Kidney glomerular epithelial cell (primary cell): ENCODE measurements around the gene POLR3H.
A peak's percentile ranks its signal among the peaks of the same experiment; 100 is the strongest.
"Not testable (repeated sequence)": the region's sequence is repeated elsewhere in the genome, so short reads cannot be mapped to it uniquely, and the experiment has no call there.

Source experiments
- DNase-seq: peaks from one replicate; lab custom pipeline; 2025; lab: John Stamatoyannopoulos, UW

The POLR3H gene

GRCh38 chr22:41564563-41564962 lies 20.3 kb upstream of the POLR3H start:
- DNase-seq: no peak

DNA sequence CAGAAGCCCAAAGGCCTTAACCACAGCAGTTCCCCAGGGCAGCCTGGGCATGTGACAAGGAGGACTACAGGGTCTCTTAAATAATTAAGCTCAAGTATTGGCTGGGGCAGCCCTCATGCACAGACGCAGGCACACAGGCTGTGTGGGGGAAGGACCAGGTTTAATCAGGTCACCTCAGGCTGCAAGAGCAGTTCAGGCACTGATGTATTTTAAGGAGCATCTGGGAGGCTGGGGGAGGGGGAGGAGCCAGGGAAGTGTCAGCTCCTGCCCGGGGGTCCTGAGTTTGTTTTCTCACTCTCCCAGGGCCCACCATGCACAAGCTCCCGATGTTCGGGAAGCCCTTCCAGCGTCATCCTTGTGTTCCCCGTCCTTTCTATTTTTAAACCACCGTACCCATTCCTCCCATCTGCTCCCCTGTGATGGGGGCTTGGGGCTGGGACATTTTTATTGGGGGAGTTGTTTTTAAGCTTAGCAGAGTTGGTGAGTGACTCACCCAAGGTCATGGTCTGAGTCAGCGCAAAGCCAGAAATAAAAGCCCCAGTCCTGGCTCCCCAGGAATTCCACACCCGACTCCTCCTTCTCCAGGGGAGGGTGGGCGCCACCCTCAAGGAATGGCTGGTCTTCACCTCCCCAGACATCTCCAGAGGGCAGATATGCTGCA lies 18.9 kb upstream of the POLR3H start:
- DNase-seq: peak; percentile 73

DNA sequence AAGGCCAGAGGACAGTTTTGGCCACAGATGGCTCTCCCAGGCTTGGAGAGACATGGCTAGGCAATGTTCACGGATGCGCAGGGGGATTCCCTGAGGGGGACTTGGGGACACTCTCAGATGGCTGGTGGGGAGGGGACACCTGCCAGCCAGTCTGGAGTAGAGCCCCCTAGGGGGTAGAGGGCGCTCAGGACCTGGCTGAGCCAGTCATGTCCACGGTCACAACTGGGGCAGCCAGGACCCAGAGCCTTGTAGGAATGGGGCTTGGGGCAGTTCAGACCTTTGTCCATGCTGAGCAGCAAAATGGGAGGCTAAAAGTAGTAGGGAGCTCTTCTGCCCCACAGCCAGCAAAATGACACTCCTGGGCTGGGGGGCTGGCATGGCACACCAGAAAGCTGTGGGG lies 18.2 kb upstream of the POLR3H start:
- DNase-seq: no peak

DNA sequence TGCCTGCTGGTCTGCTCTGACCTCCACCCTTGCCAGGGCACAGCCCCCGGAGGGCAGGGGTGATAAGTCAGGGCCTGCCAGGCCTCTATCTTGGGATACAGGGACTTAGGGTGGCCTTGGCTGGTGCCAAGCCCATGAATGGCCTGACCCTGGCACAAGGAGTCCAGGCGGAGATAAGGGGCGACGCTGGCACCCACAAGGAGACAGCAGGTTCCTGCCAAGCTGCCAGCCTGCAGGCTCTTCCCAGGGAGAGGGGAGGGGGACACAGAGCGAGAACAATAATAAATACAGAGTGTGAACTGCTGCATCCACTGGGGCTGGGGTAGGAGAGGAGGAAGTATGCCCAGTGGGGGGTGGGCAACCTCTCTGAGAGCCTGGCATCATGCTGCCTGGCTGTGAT lies 17.5 kb upstream of the POLR3H start:
- DNase-seq: no peak

GRCh38 chr22:41561335-41561734 lies 17.1 kb upstream of the POLR3H start:
- peak; percentile 28 for DNase-seq

DNA sequence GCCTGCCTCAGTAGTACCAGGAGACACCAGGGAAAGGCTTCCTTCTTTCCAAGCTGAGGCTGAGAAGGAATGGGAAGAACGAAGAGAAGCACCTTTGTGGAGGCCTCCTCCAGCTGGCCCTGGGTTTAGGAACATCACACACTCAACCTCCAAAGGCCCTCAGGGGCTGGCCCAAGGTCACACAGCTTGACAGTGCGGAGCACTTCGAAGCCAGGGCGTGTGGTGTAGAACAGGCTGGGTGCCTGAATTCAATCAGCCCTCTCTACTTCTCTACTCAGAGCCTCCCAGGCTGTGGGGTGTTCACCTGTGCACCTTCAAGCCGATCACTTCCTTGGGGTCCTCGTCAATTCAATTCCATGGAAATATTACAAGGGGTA lies 15.8 kb upstream of the POLR3H start:
- DNase-seq: no peak

DNA sequence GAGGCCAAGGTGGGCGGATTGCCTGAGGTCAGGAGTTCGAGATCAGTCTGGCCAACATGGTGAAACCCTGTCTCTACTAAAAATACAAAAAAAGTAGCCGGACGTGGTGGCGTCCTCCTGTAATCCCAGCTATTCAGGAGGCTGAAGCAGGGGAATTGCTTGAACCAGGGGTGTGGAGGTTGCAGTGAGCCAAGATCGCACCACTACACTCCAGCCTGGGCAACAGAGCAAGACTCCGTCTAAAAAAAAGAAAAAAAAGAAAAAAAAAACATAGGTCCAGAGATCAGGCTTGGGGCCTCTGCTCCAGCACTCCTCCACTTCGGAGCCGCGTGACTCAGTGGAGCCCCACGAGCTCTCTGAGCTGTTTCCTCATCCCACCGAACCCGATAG lies 14.0 kb upstream of the POLR3H start:
- not testable (repeated sequence) for DNase-seq

- DNase-seq: peak; percentile 46
Observed at GRCh38 chr22:41557401-41558240, 13.4 kb upstream of the POLR3H start.

DNA sequence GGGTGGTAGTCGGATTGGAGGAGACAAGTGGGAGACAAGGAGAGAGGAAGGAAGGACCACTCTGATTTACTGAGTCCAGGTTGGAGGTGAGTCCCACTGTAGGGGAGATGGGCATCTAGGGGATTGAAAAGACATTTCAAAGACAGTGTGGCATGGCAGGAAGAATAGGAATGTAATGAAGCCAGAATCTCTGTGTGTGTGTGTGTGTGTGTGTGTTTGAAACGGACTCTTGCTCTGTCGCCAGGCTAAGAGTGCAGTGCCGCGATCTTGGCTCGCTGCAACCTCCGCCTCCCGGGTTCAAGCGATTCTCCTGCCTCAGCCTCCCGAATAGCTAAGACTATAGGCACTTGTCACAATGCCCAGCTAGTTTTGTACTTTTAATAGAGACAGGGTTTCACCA lies 12.3 kb upstream of the POLR3H start:
- no peak for DNase-seq

DNA sequence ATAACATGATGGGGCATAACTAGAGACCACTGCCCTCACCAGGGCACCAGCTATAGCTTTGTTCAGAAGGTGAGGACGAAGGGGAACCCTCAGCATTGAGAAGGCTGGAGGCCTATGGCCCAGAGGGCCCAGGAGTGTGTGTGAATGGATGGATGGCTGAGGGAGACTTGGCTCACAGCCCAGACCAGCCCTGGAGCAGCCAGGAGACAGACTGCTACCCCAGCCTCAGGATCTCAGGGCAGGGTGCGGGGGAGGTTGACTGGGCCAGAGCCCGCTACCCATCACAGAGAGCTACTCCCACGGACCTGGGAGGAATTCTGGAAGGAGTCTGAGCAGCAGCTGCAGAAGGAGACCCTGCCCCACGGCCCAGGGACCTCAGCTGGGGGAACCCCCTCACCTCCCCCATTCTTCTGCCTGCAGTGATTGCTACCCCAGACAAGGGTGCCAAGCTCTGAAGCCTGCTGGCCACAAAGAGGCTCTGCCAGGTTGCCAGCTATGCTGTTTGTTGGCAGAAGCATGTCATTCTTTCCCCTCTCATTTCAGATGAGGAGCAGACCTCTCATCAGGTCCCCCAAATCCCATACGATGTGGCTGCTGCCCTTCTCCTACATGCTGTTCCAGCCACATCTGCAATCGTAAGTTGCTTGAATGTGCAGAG lies 11.2 kb upstream of the POLR3H start:
- no peak for DNase-seq

- DNase-seq: no peak
Observed at GRCh38 chr22:41551877-41552582, 7.8 kb upstream of the POLR3H start.

DNA sequence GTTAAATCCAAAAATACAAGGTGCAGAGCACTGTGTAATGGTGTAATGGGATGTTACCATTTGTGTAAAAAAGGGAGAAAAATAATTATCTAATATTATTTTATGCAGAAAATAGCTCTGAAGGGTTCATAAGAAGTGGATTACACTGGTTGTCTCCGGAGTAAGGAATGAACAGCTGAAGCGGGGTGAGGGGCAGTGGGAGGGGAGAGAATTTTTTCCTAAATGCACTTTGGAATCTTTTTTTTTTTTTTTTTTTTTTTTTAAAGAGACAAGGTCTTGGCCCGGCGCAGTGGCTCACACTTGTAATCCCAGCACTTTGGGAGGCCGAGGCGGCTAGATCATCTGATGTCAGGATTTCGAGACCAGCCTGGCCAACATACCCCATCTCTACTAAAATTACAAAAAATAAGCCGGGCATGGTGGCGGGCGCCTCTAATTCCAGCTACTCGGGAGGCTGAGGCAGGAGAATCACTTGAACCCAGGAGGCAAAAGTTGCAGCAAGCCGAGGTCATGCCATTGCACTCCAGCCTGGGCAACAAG lies 6.8 kb upstream of the POLR3H start:
- DNase-seq: no peak

DNA sequence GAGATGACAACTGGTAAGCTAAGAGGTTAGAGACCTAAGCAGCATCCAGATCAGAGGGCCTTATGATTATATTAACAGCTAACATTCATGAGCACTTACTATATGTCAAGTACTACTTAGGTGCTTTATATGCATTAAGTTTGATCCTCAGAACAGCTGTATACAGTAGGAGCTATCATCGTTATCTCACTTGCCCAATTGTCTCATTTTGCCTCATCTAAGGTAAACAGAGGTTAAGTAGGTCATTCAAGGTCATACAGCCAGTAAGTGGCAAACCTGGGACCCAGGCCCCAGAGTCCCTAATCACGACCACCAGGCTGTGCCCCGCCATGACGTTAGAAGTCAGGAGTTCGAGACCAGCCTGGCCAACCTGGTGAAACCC lies 4.6 kb upstream of the POLR3H start:
- no peak for DNase-seq

DNA sequence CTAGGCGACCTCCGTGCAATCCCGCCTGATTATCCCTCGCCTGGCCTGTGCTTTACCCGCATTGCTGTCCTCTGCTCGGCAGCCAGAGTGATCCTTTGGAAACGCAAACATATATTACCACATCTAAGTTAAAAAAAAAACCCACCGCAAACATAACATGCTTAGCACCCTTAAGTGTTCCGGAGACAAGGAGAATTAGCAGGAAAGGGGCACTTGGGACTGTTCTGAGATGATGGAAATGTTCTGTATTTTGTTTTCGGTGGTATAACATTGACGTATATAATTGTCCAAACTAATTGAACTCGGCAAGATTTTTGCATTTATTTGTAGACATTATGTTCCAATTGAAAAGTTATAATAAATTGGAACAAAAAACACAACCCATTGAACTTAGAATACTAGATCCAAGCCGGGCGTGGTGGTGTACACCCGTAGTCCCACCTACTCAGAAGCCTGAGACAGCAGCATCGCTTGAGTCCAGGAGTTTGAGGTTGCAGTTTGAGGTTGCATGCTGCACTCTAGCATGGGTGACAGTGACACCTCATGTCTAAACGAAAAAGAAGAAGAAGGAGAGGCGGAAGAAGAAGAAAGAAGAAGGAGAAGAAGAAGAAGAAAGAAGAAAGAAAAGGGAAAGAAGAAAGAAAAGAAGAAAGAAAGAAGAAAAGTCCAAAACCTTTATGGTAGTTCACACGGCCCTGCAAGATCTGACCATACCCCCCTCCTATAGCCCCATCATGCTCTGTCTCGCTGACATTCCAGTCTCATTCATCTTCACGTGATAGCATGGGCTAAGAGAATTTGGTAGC lies 604 bp upstream of the POLR3H start:
- no peak for DNase-seq

DNA sequence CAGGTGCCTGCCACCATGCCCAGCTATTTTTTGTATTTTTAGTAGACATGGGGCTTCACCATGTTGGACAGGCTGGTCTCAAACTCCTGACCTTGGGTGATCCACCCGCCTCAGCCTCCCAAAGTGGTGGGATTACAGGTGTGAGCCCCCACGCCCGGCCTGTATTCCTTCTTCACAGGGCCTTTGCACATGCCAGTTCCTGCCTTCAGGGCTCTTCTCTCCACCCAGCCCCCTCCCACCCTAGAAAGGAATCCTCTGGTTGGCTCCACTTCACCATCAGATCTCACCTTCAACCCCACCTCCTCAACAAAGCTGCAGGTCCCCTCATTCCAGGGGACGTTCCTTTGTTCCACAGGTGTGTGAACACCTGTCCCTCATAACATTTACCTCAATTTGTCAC lies 2.0 kb downstream of the POLR3H start:
- no peak for DNase-seq

GRCh38 chr22:41541484-41541883 lies 2.8 kb downstream of the POLR3H start:
- no peak for DNase-seq

DNA sequence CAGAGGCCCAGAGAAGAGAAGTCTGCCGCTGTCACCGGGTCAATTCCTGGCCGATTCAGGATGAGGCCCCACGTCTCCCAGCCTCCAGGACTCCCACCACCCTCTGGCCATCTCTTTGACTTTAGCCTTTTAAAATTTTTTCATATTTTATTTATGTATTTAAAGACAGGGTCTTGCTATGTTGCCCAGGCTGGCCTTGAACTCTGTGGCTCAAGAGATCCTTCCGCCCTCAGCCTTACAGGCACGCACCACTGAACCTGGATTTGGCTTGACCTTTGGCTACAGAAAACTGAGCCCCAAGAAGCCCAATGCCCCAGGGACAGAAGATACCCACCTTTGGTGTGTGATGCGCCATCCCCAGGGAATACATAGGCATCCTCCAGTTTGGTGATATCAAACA lies 3.9 kb downstream of the POLR3H start:
- DNase-seq: no peak

DNA sequence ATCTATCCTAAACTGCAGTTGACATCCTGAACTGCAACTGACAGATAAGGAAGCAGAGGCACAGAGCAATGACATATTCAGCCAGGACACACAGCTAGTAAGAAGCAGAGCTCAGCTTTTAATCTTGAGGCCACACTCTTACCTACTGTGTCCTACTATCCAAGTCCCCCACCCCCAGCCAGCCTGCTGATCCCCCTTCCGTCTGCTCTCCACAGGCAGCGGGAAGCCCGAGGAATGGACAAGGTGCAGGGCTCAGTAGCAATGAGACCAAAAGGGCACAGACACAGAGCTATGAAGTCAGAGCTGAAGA lies 4.3 kb downstream of the POLR3H start:
- DNase-seq: no peak

DNA sequence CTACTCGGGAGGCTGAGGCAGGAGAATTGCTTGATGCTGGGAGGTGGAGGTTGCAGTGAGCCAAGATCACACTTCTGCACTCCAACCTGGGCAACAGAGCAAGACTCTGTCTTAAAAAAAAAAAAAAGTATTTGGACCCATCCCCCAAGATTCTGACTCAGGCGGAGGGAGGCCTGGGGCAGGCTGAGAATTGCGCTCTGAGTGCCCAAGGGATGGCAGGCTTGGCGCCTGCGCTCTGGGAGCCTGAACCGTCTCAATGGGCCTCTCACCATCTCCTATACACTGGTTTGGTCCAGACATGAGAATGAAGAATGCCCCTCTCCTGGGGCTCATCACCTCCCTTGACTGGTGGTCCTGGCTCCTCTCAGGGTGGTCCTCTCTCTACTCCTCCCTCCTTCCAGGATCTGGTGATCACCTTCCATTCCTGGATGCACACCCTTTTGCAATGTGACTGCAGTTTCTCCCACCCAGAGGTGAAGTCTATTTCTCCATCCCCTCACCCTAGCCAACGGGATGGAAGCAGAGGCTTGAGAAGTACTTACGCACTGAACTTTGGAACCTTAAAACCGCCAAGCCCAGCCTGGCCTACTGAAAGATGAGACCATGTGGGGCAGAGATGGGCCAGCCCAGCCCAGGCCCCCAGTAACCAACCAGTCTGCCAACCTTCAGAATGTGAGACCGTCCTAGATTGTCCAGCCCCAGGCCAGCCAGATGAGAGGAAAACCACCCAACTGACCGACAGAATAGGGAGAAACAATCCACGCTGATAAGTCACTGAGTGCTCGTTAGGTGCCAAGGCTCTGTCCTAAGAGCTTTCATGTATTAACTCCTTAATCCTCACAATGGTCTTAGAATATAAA lies 4.9 kb downstream of the POLR3H start:
- DNase-seq: no peak

DNA sequence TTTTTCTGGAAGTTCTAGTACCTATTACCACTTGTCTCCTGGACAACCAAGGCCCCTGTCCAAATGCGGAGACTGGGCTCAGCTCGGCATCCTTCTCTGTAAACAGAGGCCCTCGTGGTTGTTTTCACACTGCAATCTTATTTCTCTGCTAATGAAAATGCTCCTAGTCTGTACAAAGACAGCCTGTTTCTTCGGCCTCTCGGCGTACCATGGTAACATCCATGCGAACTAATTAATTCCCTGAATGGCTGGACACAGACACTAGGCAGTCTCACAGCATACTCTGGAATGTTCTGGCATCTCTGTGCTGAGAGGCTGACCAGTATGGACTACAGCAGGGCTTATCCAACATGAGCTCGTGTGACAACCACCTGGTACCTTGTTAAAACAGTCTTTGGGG lies 5.7 kb downstream of the POLR3H start:
- DNase-seq: no peak

DNA sequence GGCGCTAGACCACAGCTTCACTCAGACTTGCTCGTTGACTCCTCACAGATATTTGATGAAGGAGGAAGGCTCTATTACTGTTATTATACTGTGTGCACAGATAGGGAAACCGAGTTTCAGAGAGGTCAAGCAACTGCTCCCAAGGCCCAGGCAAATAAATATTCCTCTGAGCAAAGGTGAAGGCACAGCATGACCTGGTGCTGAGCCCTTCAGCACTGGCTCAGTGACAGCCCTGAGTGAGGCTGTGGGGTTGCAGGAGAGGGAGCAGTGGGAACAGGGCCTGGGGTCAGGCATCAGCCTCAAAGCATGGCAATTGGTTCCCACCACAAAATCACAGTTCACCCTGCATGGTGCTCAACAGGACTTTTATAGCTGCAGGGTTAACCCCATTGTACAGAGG lies 7.1 kb downstream of the POLR3H start:
- no peak for DNase-seq
